SK-N-SH treated with all-trans-retinoic acid at 6 μM for 48 hours (cell line): Measurements from ENCODE around the gene SCGB1D4.

Experiments
- ARNTL ChIP-seq: fragments of 450-650 bp; formaldehyde crosslinking; IDR thresholded peaks from 2 replicates; pipeline ENCODE4 v1.5.0; 2020; ENCODE audit warnings: low read depth, mild to moderate bottlenecking, moderate library complexity, borderline replicate concordance
- ZFP30 ChIP-seq: fragments of 450-650 bp; formaldehyde crosslinking; IDR thresholded peaks from 2 replicates; pipeline ENCODE4 v1.5.0; 2022; ENCODE audit warnings: mild to moderate bottlenecking, moderate library complexity

GRCh38 chr11:62344210-62344609 is 45.3 kb upstream of the SCGB1D4 start:
- TF ChIP-seq ARNTL (CRISPR knock-in tag) (no peak), ZFP30 (CRISPR knock-in tag) (no peak)
